Tongue (tissue), 2 donors: ENCODE measurements around the gene ANO6. TPM values are rescaled to one million over a fixed set of nuclear protein-coding genes. Genes with fewer than 3 reads are reported as not detected.

Experiments
- DNase-seq: peaks from one replicate; pipeline ENCODE4 v3.0.0-alpha.2; 2015
- total RNA-seq: library from RNA; depleted of rRNA; stranded (reverse); fragments of >200 nt; gene quantifications from one replicate; pipeline ENCODE4 v1.2.3, GENCODE V29; 2014

The ANO6 gene
- total RNA-seq, 1 donor from 2014 or later: 79.1 TPM

DNA sequence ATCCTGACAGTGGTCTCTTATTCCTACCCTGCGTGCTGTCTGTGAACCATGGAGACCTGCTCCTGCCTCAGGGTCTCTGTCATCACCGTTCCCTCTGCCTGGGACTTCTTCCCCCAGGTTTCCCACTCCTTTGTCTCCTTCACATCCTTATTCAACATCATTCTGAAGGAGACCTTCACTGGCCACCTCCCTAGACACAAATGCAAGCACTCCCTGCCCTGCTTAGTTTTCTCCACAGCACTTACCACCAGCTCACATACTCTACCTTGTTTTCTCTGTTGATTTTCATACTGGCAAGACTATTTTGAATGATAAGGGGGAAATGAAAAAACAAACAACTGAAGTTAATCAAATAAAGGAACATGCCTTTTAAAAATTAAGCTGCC, 192.8 kb downstream of the ANO6 start:
- DNase-seq: no peak

DNA sequence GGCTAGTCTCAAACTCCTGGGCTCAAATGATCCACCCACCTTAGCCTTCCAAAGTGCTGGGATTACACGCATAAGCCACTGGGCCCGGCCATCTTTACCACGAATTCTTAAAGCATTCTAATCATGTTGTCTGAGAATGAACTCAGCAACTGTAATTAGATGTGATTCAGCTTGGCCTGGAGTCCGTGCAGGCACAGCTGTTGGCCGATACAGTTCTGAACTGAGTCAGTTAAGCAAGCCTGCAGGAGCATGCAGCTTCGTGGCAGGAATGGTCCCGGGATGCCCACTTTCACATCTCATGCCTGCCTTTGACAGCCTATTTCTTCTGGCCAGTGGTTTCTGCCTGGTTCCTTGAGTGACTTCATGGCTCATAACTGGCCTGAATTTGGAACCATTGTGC, 194.1 kb downstream of the ANO6 start:
- DNase-seq: peak; percentile 53

- no peak for DNase-seq
Observed at GRCh38 chr12:45411626-45412025, 195.7 kb downstream of the ANO6 start.

DNA sequence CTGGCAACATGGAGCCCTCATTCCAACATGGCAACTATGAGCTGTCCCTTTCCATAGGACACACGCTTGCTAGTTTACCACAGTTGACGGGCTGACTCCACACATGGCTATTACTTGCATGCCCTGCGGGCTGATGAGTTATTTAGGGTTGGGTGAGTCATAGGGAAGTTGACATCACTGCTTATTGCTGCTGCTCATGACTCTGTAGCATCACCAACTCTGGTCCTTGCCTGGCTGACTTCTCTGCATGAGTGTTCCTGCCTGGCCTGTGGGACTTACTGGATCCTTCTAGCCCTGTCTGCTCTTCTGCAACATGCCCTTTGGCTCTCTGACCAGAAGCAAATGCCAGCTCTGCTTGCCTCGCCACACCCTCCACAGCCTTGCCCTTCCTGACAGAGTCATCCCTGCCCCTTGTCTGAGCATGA, 199.5 kb downstream of the ANO6 start:
- peak; percentile 25 for DNase-seq

DNA sequence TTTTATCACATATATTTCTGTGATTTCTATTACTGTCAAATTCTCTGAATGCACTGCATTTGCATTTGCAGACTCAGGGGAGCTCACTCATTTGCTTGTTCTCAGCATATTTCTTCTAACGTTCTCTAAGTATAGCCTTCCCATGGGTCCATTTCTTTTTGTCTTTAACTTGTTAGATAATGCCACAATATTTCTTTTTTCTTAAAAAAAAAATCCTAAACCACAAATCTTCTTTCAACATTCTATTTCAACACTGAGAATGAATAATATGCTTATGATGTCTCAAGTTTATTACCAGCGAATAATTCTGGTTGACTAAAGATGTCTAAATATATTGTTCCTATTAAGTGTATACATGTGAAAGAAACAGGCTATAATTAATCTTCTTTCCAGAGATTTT, 200.2 kb downstream of the ANO6 start:
- DNase-seq: no peak

GRCh38 chr12:45418520-45418919, 202.6 kb downstream of the ANO6 start:
- no peak for DNase-seq

DNA sequence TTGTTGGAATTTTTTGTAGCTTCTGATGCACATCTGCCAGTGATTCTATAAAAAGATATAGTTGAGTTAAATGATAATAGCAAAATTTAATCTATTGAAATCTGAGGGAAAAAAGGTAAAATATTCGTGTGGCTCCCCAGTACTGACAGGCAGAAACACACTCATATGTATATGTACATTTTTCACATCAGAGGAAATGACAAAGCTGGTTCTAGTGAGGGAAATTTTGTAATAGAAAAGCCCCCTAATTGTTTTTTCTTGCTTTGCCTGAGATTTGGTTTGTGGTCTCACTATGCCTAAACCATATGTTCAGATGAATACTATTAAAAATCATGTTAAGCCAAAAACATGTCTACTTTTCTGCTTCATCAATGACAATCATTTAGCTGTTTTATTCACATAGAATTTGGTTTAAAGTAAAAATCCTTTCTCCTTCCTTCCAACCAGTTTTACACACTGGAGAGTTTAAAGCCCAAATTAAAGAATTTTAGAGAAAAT, 203.5 kb downstream of the ANO6 start:
- DNase-seq: no peak

GRCh38 chr12:45421736-45422135, 205.8 kb downstream of the ANO6 start:
- no peak for DNase-seq

DNA sequence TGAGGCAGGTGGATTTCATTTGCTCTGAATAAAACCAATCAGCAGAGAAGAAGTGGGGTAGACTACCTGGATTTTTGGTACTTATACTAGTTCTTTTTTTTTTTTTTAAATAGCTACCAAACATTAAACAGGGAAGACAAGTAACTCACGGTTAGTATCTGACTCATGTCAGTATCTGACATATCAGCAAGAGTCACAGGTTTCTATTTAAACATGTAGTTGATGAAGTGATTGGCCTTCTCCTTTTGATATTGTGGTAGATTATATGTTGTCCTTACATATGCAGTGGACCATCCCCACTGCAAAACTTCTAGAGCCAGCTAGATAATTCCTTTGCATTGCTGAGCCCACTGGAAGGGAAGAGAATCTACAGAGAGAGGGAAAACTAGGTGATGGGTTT, 208.0 kb downstream of the ANO6 start:
- DNase-seq: no peak

GRCh38 chr12:45425426-45425825, 209.5 kb downstream of the ANO6 start:
- no peak for DNase-seq

GRCh38 chr12:45426294-45426693, 210.4 kb downstream of the ANO6 start:
- no peak for DNase-seq

DNA sequence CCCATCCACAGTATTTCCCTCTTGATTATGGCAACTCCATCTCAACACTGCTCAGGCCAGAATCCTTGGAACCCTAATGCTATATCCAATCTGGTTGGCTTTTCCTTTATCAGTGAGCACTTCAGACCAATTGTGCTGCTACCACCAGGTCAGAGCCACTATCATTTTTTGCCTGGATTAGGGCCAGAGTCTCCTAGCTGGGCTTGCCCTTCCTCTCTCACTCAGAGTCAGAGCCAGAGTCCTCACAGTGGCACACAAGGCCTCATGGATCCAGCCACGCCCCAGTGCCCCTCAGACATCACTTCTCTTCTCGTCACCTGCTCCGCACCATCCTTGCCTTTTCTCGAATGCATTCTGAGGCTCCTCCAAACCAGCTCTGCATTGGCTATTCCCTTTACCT, 211.1 kb downstream of the ANO6 start:
- no peak for DNase-seq

DNA sequence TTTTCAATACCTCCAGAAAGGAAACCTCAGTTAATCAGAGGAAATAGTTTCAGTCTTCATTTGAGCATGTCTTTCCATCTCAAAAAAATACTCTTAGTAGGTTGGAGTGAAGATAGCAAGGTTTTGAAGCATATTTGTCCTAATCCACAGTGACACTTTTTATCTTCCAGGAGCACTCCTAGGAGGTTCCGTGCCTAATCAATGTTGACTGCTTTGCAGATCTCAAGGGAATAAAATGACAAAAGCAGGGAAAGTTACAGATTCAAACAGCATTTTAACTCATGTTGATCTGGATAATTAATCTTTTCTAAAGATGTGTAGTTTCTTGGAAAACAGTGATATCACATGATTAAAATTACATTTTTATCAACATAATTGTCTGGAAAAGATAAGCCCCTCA, 213.9 kb downstream of the ANO6 start:
- DNase-seq: no peak

GRCh38 chr12:45431126-45431525, 215.2 kb downstream of the ANO6 start:
- DNase-seq: no peak

- no peak for DNase-seq
Observed at GRCh38 chr12:45432710-45433109, 216.8 kb downstream of the ANO6 start.

DNA sequence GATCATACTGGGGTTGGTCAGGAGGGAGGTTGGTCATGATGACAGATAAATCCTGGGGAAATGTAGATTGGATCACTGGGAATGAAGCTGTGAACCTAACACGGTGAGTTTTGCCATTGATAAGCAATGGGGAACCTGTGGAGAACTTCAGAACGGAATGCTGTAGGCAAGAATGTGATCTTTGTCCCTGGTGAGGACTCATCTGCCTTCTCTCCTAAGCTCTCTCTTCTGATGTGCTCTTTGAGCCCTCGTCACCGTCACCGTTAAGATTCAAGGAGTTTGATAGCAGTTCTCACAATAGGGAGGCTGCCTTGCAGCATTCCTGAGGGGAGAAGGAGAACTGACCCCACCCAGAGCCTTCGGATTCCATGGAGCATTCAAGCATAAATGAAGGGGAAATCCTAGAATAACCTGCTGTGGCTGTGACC, 217.6 kb downstream of the ANO6 start:
- no peak for DNase-seq

GRCh38 chr12:45434094-45434493, 218.2 kb downstream of the ANO6 start:
- DNase-seq: no peak

DNA sequence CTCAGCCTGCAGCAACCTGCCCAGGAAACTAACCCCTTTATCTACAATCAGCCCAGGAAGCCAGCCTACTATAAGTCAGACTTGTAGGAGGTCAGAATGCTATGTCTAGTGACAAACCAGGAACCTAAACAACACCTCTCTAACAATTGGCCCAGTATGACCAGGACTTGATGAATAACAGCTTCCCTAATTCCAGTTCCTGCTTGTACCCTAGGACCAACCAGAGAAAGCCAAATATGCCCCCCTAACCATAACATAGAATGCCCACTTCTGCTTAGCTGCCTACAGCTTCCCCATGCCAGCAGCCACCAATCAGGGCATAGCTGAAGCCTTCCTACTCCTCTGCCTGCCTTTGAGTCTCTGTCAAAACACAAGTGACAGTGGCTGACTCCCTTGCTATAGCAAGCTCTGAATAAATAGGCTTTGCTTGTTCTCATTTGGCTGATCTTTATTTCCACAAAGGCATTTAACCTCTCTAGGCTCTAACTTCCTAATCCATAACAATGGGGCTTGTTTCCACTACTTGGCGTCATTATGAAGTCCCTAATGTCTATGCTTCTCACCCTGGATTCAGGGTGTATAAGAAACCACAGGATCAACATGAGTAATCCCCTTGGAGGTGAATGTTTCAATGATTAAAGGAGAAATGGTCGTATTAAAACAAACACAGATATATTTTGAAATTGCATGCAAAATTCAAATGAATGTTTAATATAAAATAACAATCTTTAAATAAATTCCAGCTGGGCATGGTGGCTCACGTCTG, 220.2 kb downstream of the ANO6 start:
- no peak for DNase-seq

- DNase-seq: no peak
Observed at GRCh38 chr12:45439039-45439438, 223.1 kb downstream of the ANO6 start.

- DNase-seq: no peak
Observed at GRCh38 chr12:45446013-45446412, 230.1 kb downstream of the ANO6 start.

DNA sequence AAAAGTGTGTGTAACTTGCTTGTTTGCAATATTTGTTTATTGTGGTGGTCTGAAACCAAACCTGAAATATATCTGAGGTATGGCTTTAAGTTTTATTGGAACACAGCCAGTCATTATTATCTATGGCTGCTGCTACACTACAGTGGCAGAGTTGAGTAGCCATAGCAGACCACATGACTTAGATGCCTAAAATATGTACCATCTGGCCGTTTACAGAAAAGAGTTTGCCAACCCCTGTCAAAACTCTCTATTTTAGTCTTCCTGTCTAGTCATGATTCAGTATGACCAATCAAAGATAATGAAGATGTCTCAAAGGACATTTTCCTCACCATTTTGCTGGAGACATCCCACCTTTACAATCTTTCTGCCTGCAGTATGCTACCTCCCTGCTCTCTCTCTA, 242.3 kb downstream of the ANO6 start:
- DNase-seq: no peak

GRCh38 chr12:45458854-45459807, 243.2 kb downstream of the ANO6 start:
- DNase-seq: peak; percentile 78

- no peak for DNase-seq
Observed at GRCh38 chr12:45462506-45462905, 246.6 kb downstream of the ANO6 start.
